ENCODE results near the gene PORCN.

DNA sequence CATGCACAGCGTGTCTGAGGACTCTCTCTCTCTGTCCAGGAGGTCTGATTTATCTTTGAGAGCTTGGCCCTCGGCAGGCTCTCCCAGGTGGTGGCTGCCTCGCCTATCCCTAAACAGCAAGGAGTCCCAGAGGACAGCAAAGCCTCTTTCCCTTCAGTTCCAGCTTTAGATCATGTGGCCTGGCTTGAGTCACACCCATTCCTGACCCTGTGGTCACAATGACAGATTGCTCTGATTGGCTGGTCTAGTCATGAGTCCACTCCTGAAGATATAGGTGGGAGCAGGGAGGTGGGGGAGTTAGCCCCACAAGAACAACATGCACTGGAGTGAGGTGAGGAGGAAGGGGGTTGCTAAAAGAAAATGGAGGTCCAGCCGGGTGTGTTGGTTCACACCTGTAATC, 12.1 kb upstream of the PORCN start:
- no peak for TF ChIP-seq GABPA (IDR thresholded peaks at IDR 0.05 in 1 of 2, conservative IDR thresholded peaks at IDR 0.05 in 1 of 2)
- no peak for TF ChIP-seq EGR1 (IDR thresholded peaks at IDR 0.05; ENCODE audit: low read depth in 2 of 2)
- TF ChIP-seq, protein P1, sequence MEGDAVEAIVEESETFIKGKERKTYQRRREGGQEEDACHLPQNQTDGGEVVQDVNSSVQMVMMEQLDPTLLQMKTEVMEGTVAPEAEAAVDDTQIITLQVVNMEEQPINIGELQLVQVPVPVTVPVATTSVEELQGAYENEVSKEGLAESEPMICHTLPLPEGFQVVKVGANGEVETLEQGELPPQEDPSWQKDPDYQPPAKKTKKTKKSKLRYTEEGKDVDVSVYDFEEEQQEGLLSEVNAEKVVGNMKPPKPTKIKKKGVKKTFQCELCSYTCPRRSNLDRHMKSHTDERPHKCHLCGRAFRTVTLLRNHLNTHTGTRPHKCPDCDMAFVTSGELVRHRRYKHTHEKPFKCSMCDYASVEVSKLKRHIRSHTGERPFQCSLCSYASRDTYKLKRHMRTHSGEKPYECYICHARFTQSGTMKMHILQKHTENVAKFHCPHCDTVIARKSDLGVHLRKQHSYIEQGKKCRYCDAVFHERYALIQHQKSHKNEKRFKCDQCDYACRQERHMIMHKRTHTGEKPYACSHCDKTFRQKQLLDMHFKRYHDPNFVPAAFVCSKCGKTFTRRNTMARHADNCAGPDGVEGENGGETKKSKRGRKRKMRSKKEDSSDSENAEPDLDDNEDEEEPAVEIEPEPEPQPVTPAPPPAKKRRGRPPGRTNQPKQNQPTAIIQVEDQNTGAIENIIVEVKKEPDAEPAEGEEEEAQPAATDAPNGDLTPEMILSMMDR (IDR thresholded peaks at IDR 0.05; ENCODE audit: low read depth, low read length, missing input control): no peak
- TF ChIP-seq, protein P2, sequence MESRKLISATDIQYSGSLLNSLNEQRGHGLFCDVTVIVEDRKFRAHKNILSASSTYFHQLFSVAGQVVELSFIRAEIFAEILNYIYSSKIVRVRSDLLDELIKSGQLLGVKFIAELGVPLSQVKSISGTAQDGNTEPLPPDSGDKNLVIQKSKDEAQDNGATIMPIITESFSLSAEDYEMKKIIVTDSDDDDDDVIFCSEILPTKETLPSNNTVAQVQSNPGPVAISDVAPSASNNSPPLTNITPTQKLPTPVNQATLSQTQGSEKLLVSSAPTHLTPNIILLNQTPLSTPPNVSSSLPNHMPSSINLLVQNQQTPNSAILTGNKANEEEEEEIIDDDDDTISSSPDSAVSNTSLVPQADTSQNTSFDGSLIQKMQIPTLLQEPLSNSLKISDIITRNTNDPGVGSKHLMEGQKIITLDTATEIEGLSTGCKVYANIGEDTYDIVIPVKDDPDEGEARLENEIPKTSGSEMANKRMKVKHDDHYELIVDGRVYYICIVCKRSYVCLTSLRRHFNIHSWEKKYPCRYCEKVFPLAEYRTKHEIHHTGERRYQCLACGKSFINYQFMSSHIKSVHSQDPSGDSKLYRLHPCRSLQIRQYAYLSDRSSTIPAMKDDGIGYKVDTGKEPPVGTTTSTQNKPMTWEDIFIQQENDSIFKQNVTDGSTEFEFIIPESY (IDR thresholded peaks at IDR 0.05): no peak
- TF ChIP-seq, protein P3, sequence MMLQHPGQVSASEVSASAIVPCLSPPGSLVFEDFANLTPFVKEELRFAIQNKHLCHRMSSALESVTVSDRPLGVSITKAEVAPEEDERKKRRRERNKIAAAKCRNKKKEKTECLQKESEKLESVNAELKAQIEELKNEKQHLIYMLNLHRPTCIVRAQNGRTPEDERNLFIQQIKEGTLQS (IDR thresholded peaks at IDR 0.05): no peak

All from liver (tissue), 3 donors.